HG03558 (cell line): Measurements from ENCODE around the gene LIN54.
A peak's percentile ranks its signal among the peaks of the same experiment; 100 is the strongest.
"Not testable (repeated sequence)": the region's sequence is repeated elsewhere in the genome, so short reads cannot be mapped to it uniquely, and the experiment has no call there.

ENCODE experiments used
- ATAC-seq: cut with Tn5 transposase; IDR thresholded peaks from one replicate; pipeline ENCODE4 v1.9.1; 2021; ENCODE audit warnings: moderate number of reproducible peaks; ENCODE audit not compliant: unreplicated experiment; ENCODE audit errors: extremely low read depth

LIN54 gene

DNA sequence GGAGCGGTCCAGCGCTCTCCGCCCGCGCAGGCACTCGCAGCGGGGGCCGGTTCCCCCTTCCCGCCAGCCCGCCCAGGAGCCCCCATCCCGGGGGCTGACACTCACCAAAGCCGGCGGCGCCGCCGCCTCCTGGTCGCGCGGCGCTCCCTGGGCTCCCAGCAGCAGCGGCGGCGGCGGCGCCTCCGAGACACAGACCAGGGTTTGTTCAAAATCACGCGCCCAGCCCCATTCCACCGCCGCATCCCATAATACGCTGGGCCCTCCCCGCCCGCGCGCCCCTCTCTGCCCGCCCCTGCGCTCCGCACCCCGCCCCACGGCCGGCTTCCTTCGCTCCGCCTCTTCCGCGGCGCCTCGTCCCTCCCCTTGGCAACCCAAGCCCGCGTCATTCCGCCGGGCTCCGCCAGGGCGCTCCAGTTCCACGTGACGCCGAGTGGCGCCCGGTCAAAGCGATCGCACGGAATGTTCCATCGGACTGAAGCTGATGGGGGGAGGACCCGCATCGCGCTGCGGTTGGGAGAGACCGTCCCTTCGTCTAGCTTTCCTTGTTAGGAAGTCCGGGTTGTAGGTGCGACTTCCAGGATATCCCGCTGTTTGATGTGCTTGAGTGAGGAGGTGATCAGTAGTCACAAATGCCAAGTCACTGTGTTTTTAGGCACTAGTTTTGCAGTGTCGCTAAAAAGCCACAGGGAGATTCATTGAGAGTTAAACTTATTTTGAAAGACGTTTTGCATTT is 2.2 kb upstream of the LIN54 start:
- peak; percentile 75 for ATAC-seq

DNA sequence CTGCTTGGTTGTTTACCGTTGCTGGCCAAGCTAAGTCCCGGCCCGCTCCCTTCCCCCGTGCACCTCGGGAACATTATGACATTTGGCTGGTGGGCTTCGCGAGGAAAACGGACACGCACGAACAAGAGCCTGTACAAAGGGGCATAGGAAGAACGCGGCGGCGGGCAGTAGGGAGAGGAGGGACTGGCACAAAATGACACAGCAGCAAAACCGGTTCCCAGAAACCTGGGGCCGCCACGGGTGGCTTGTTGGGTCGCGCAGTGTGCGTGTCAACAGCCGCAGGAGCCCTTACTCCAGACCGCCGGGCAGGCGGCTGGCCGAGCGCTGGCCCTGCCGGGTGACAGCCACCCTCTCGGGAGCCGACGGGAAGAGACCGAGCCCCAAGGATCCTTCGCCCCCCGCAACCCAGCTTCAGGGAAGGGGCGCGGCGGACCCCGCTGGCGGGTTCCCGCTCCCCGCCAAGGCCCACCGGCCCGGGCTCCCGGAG is 1.6 kb upstream of the LIN54 start:
- no peak for ATAC-seq

DNA sequence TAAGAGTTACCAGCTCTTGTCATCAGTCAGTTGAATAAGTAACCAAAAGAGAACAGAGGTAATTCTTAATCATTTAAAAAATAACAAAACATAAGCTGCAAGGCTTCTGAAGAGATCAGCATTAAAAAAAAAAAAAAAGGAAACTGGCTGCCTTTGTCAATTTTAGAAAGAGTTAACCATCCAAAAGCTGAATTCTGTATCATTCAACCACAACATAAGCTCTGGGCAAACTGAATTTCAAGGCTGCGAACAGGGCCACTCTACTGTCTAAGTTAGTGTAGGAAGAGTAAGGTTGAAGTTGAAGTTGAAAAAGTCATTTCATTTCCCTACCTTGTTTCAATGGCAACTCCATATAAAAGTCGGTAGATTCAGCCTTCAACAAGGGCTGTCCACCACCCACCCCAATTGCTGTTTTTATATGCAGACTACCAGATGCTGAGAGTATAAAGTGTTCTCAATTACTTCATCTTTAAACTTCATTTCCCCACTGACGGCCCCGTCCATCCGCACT is 1.1 kb upstream of the LIN54 start:
- ATAC-seq = no peak

DNA sequence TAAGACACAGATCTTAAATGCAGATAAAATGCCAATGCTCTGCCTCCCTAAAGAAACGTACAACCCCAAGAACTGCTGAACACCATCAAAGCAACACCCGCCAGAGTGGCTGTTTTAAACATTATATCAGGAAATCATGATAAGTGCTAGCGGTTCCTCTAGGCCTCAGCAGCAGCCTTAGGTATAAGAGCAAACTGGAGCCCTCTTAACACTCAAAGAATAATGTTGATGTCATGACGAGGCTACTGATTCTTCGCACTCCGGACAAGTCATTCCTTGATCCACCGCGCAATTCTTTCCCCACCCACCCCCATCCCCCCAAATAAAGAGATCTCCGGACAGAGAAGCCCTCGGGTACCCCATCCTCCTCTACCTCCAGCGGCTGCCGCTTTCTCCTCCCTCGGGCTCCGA is 507 bp downstream of the LIN54 start:
- no peak for ATAC-seq

DNA sequence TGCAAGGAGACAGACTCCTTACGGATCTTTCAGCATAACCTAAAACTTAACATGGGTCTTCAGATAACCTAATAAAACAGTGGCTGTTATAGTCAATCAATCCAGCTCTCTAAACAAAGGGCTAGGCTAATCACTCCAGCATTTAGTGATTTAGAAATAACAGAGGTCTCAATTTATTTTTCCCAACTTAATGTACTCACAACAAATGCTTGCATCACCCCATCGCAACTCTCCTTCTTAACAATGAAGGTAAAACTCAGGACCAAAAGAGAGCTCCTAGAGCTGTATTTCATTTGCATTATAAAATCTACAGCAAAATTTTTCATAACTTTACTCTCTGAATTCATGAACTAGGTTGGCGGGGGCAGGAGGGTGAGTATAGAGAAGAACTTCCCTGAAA is 1.1 kb downstream of the LIN54 start:
- ATAC-seq = no peak

DNA sequence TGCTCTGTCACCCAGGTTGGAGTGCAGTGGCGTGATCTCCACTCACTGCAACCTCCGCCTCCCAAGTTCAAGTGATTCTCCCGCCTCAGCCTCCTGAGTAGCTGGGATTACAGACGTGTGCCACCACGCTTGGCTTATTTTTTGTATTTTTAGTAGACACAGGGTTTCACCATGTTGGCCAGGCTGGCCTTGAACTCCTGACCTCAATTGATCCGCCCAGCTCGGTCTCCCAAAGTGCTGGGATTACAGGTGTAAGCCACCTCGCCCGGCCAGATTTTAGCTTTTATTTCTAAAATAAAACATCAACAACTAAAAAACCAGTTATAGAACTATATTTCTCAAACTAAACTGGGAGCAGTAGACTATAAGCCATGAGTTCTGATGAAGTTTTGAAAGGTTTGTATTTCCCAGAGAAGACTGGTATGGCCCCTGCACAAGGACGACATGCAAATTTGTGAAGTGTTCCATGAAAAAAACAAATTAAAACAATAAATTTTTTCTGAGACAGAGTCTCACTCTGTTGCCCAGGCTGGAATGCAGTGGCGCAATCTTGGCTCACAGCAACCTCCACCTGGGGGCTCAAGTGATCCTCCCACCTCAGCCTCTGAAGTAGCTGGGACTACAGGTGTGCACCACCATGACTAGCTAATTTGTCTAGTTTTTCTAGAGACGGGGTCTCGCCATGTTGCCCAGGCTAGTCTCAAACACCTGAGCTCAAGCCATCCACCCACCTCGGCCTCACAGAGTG is 7.4 kb downstream of the LIN54 start:
- not testable (repeated sequence) for ATAC-seq

DNA sequence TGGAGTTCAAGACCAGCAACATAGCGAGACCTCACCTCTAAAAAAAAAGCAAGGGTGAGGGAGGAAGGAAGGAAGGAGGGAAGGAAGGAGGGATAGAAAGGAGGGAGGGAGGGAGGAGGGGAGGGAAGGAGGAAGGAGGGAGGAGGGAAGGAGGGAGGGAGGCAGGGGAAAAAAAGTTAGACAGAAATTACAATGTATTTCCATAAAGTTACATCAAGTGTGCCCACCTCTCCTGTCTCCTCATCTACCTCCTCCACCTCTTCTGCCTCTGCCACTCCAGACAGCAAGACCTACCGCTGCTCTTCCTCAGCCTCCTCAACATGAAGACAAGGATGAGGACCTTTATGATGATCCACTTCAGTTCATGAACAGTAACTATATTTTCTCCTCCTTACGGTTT is 8.3 kb downstream of the LIN54 start:
- ATAC-seq = no peak

DNA sequence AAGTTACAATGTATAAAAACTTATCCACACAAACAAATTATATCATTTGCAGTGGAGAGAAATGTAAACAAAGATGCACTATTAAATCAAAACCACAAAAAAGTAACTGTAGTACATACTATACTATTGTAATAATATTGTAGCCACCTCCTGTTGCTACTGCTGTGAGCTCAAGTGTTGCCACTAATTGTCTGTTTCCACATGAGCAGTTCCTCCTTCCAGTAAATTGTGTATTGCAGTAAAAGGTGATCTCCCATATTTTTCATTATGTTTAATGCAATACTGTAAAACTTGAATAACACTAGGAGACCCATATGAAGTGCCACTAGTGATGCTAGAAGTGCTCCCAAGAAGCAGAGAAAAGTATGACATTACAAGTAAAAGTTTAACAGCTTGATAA is 11.7 kb downstream of the LIN54 start:
- no peak for ATAC-seq

DNA sequence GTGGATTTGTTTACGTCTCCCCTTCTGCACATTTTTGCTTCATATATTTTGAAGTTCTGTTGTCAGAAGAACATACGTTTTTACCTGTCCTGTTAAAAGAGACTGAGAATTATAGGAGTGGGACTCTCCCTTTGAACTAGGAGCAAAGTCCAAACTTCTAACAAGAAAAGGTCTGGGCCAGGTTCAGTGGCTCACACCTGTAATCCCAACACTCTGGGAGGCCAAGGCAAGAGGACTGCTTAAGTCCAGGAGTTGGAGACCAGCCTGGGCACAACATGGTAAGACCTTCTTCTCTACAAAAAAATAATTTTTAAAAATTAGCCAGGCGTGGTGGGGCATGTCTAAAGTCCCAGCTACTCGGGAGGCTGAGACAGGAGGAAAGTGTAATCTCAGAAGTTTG is 15.8 kb downstream of the LIN54 start:
- ATAC-seq = no peak

DNA sequence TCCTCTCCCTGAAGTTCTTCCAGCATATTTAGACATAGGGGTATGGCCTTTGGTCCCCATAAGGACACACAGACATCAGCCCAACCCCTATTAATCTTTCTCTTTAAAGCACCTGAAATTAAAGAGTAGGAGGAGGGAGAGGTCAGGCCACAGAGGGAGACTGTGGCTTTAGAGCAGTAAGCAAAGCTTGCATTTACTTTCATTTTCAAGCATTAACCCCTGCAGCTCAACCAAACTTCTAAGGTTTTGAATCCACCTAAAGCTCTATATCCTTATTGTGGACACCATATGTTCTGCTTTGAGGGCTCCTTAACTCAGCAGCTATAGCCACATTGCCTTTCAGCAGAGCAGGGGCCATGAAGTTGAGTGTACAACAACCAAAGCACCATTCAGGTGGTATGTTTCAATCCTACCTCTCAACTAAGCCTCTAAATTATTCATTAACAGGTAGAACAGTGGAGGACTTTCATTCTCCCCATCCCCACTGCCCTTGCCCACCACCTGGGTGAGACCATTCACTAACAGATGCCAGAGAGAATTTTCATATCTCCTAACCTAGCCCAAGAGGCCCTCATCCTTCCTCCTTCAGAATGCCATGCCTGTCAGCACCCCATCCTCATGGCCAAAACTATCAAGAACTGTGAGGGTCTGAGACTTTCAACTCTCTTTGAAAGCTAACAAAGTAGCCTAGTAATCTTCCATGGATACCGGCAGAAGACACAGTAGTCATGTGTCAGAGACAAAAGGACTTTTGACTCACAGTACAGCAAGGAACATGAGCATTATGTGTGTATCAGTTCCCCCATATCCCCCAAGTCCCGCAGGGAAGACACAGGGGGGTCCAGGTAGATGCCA is 20.8 kb downstream of the LIN54 start:
- peak; percentile 69 for ATAC-seq

DNA sequence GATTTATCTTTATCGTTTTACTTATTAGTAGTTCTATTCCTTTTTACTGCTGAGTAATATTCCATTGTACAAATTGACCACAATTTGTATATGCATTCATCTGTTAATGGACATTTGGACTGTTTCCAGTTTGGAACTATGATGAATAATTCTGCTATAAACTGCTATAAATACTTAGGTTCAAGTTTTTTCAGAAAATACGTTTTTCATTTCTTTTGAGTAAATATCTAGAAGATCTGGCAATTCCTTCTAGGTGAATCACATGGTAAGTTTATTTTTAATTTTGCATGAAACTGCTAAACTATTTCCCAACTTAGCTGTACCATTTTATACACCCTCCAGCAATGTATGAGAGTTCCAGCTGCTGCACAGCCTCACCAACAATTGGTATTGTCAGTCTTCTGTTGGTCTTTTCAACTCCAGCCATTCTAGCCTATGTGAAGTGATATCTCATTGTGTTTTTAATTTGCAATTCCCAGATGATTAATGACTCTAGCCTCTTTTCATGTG is 22.2 kb downstream of the LIN54 start:
- no peak for ATAC-seq

DNA sequence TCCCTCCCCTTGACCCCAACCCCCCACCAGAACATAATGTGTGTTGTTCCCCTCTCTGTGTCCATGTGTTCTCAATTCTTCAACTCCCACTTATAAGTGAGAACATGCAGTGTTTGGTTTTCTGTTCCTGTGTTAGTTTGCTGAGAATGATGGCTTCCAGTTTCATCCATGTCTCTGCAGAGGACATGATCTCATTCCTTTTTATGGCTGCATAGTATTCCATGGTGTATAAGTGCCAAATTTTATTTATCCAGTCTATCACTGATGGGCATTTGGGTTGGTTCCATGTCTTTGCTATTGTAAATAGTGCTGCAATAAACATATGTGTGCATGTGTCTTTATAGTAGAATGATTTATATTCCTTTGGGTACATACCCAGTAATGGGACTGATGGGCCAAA is 23.1 kb downstream of the LIN54 start:
- not testable (repeated sequence) for ATAC-seq

DNA sequence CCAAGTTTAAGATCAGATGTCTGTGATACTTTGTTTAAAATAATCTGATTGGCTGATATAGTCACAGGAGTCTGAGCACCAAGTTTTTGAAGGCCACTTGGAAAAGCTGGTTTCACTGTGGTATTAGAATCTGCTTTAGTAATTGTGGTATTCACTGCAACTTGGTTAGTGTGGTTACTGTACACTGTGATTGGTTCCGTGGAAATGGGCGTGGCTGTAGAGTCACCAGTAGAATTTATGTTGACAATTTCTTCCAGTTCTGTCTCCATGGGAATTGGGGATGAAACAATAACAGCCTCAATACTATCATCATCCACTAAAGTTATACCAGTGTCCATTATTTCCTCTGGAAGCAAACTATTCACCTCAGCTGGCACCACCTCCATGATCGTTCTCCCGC is 26.2 kb downstream of the LIN54 start:
- no peak for ATAC-seq

DNA sequence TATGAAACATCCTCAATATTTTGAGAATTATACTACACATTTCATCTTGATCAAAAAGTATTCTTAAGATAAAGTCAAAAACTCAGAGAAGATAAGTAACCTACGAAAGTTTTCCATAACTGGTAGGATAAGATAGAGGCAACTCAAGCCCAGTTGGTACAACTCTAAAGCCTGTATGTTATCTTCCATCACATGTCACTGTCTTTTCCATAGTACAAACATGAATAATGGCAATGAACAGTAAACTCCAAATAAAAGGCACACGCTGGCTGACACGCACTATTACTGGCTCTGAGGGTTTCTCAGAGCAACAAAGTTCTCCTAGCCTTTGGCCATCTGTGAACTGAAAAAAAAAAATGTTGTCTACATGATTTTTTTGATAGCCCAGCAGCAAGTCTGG is 27.2 kb downstream of the LIN54 start:
- ATAC-seq = no peak

DNA sequence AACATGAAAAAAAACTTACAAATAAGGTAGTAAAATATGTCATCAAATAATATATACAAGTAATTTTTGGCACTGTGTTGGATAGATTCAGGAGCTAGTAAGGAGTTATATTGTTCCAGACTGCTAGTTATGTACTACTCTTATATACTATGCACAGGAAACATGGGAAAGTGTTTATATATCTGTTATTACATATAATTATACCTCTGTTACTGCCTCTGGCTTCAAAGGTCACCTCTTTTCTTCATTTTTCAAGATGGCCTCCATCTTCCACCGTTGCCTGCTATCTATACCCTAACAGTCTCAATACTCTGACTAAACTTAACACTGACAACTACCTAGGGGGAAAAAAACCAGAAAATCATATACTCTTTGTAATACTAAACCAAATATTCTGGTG is 29.5 kb downstream of the LIN54 start:
- ATAC-seq = no peak

DNA sequence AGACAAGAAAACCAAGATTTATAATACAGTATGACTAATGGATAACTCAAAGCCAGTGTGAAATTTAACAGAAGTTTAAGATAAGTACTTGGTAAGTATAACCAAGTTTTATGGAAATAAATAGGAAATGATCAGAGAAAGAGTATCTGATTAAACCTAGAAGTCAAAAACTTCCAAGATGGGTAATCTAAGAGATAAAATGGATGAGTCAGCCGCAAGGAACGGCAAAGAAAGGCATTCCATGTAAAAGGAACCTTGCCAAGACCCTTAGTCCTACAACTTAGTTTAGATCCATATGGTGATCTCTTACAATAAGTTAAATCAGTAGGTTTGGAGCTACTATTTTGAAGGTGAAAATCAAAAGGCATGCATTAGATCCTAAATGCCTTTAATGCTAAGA is 34.8 kb downstream of the LIN54 start:
- ATAC-seq = no peak

DNA sequence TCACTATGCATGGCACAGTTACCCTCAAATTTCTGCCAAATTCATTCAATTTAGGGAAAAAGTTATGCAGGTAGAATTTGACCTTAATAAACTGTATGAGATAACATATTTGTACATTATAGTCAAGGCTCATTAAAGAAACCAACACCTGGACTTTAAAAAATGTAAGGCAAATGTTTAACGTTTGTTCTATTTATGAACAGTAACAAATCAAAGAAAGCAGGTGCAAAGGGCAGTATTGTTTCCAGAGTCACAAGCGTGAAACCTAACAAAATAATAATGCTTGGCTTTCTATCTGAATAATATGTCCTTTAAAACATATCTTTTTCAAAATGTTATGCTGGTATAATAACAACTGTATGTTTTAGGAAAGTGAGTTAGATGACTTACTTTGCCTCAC is 41.2 kb downstream of the LIN54 start:
- ATAC-seq = no peak

DNA sequence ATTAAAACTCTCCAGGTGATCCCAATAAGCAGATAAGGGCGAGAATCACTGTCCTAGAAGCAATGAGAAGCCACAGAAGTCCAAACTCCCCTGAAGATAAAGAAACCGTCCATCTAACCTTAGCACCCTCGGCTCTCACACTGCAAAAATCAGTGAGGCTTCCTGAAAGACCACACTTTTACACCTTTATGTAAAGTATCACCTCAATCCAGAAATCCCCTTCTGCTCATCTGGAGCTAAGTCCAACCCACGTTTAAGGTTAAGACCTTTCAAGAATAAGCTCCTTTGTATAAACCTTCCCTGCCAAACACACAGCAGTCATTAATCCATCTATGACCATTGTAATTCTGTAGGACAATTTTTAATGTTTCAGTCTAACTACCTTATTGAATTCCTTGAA is 41.7 kb downstream of the LIN54 start:
- no peak for ATAC-seq

DNA sequence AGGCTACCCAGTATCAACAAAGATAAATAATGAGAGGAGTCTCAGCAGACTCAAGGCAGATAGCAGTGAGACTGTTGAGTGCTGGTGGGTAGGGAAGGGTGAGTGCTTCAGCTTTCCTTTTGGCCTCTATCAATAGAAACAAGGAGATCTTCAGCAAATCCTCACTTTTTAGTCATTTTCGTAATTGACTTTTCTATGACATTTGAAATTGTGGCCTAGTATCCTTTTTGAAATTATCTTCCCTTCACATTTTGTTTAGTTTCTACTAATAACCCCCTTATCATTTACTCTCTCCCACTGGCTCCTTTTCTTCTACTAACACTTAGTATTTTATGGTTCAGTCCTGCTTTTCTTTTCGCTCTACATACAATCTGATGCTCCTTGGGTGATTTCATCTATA is 44.9 kb downstream of the LIN54 start:
- no peak for ATAC-seq

DNA sequence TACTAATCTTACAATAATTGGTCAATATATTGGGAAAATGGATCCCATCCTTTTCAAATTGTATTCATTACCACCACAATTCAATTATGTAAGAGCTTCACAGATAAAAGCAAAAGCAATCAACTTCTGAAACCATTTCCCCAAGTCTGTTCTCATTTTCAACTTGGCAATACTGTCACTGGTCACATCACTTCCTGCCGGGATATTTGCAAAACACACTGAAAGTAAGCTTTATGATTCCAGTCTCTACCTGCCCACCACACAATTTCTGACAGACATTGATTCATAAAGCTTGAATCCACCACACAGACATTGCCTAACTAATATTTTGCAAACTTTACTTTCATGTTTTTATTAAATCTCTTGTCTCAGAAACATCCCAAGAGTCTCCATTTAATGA is 53.6 kb downstream of the LIN54 start:
- ATAC-seq = no peak

DNA sequence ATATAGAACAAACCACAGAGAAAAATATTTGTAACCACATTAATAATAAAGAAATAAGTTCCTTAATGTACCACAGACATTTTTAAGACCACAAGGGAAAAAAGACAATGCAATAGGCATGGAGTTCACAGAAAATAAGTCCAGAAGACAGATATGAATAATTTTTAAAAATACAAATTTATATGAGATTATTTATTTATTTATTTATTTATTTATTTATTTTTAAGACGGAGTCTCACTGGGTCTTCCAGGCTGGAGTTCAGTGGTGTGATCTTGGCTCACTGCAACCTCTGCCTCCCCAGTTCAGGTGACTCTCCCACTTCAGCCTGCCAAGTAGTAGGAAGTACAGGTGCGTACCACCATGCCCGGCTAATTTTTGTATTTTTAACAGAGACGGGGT is 56.4 kb downstream of the LIN54 start:
- no peak for ATAC-seq
